Endothelial cell of umbilical vein (primary cell): ENCODE measurements around the gene PLEKHA3. TPM values are rescaled to one million over a fixed set of nuclear protein-coding genes. Genes with fewer than 3 reads are reported as not detected.

ENCODE experiments used
- BruUV-seq: library from RNA; stranded (reverse); fragments of 400-500 nt; replicated peaks from 2 replicates; lab custom pipeline; 2021; lab: Mats Ljungman, UMichigan
- CTCF ChIA-PET: fragments of 300-600, 350-600 bp; sonication (Branson Sonifier 250); formaldehyde crosslinking; loops from one replicate; lab custom pipeline; 2021; ENCODE audit warnings: antibody characterized with exemption, inconsistent platforms; lab: Charles Lee
- POLR2A ChIA-PET: fragments of 300-600, 350-600 bp; sonication (Branson Sonifier 250); formaldehyde crosslinking; loops from one replicate; lab custom pipeline; 2021; ENCODE audit warnings: antibody characterized with exemption, inconsistent platforms; lab: Charles Lee
- DNase-seq: peaks from one replicate; pipeline ENCODE4 v3.0.0-alpha.2; 2011; ENCODE audit warnings: low read depth, low spot score
- FAIRE-seq: peaks from 2 replicates; lab custom pipeline; 2011; peaks lifted over from hg19 to GRCh38; lab: Jason Lieb, UNC
- H2AFZ ChIP-seq: 2 replicates; pipeline ENCODE4 v1.6.0; 2012; ENCODE audit warnings: low read depth, low read length, control low read depth, inconsistent platforms
- H3K27ac ChIP-seq: 2 replicates; pipeline ENCODE4 v1.5.1; 2011; ENCODE audit warnings: low read depth, mild to moderate bottlenecking, control low read depth, low read length, moderate library complexity; ENCODE audit not compliant: insufficient read depth
- H3K27me3 ChIP-seq, 2 experiments: 2 replicates each; pipeline versions ENCODE4 v1.6.0 to v1.6.1; 2011; ENCODE audit warnings: low read length in 2 of 2, mixed read lengths in 1 of 2; ENCODE audit not compliant: control insufficient read depth in 2 of 2, insufficient read depth in 2 of 2
- H3K36me3 ChIP-seq, 2 experiments: 2 replicates in 1 of 2; 3 replicates in 1 of 2; pipeline ENCODE4 v1.5.1; 2011; ENCODE audit warnings: low read length in 2 of 2, mild to moderate bottlenecking in 1 of 2, moderate library complexity in 1 of 2; ENCODE audit not compliant: control insufficient read depth in 2 of 2, insufficient read depth in 2 of 2; ENCODE audit errors: extremely low read depth in 1 of 2
- H3K4me1 ChIP-seq: 3 replicates; pipeline ENCODE4 v1.5.1; 2011; ENCODE audit warnings: mild to moderate bottlenecking, low read length; ENCODE audit not compliant: control insufficient read depth, insufficient read depth; ENCODE audit errors: extremely low read depth
- H3K4me2 ChIP-seq: 2 replicates; pipeline ENCODE4 v1.6.1; 2011; ENCODE audit warnings: low read length, control low read depth, mixed read lengths; ENCODE audit not compliant: insufficient read depth
- H3K4me3 ChIP-seq, 3 experiments: fragments of 200-600 bp in 1 of 3; sonication (generic), shearing (Covaris generic) in 1 of 3; replicated peaks in 1 of 3; 2 replicates each; pipeline ENCODE4 v1.5.1; 2011 to 2016; ENCODE audit warnings: control low read depth in 3 of 3, low read length in 3 of 3, mild to moderate bottlenecking in 2 of 3, inconsistent platforms in 1 of 3, low read depth in 1 of 3, moderate library complexity in 1 of 3; ENCODE audit not compliant: insufficient read depth in 1 of 3
- H3K79me2 ChIP-seq: 2 replicates; pipeline ENCODE4 v1.6.0; 2012; ENCODE audit warnings: low read length, inconsistent platforms; ENCODE audit not compliant: control insufficient read depth, insufficient read depth
- H3K9ac ChIP-seq: replicated peaks from 2 replicates; pipeline ENCODE3; 2011; ENCODE audit warnings: low read length, control low read depth; ENCODE audit not compliant: insufficient read depth; ENCODE audit errors: extremely low read depth
- H3K9me1 ChIP-seq: replicated peaks from 3 replicates; pipeline ENCODE4 v1.6.0; 2011; ENCODE audit warnings: mild to moderate bottlenecking, low read length; ENCODE audit not compliant: control insufficient read depth, insufficient read depth; ENCODE audit errors: extremely low read depth
- H3K9me3 ChIP-seq: replicated peaks from 2 replicates; pipeline ENCODE4 v1.5.1; 2012; ENCODE audit warnings: low read length, inconsistent platforms; ENCODE audit not compliant: control insufficient read depth, insufficient read depth
- H4K20me1 ChIP-seq: replicated peaks from 2 replicates; pipeline ENCODE3; 2011; ENCODE audit warnings: mild to moderate bottlenecking, low read length; ENCODE audit not compliant: control insufficient read depth, insufficient read depth; ENCODE audit errors: extremely low read depth
- CTCF ChIP-seq, 2 donors: IDR thresholded peaks; 1 replicate in 1 of 2; 2 replicates in 1 of 2; pipeline ENCODE4 v1.5.1; 2011; ENCODE audit warnings: low read length in 2 of 2, mild to moderate bottlenecking in 2 of 2, moderate library complexity in 2 of 2, control low read depth in 1 of 2, inconsistent platforms in 1 of 2, low read depth in 1 of 2; ENCODE audit not compliant: insufficient read depth in 1 of 2; ENCODE audit errors: extremely low read depth in 1 of 2
- EZH2 ChIP-seq: IDR thresholded peaks from 2 replicates; pipeline ENCODE4 v1.6.1; 2012; ENCODE audit warnings: borderline replicate concordance, low read depth, mild to moderate bottlenecking, moderate library complexity, low read length, inconsistent platforms; ENCODE audit not compliant: severe bottlenecking
- FOS ChIP-seq: IDR thresholded peaks from 2 replicates; pipeline ENCODE4 v1.6.1; 2011; ENCODE audit warnings: mild to moderate bottlenecking, low read length, moderate library complexity, borderline replicate concordance; ENCODE audit not compliant: insufficient read depth
- GATA2 ChIP-seq: IDR thresholded peaks from 2 replicates; pipeline ENCODE4 v1.7.0; 2011; ENCODE audit warnings: low read depth, mild to moderate bottlenecking, moderate library complexity, mixed read lengths, low read length; ENCODE audit not compliant: insufficient read length, insufficient read depth
- JUN ChIP-seq: IDR thresholded peaks from 2 replicates; pipeline ENCODE4 v1.6.1; 2011; ENCODE audit warnings: borderline replicate concordance, low read depth; ENCODE audit not compliant: insufficient read length, insufficient read depth
- MAX ChIP-seq: IDR thresholded peaks from 2 replicates; pipeline ENCODE4 v1.6.1; 2011; ENCODE audit not compliant: insufficient read depth, insufficient read length
- MYC ChIP-seq: IDR thresholded peaks from one replicate; pipeline ENCODE4 v1.6.1; 2011; ENCODE audit warnings: mild to moderate bottlenecking, low read depth, low read length
- POLR2A ChIP-seq: IDR thresholded peaks from 2 replicates; pipeline ENCODE4 v1.6.1; 2012; ENCODE audit warnings: low read depth, mild to moderate bottlenecking, control low read depth, low read length
- POLR2AphosphoS5 ChIP-seq: IDR thresholded peaks from 2 replicates; pipeline ENCODE4 v1.6.1; 2012; ENCODE audit warnings: low read depth, mild to moderate bottlenecking, control low read depth, low read length, moderate library complexity; ENCODE audit not compliant: insufficient read depth
- dilution Hi-C: fragments of 300-500 bp; cut with MboI; formaldehyde crosslinking; loops from one replicate; pipeline ENCODE4 v1.15.0; 2019; ENCODE audit warnings: low sequenced_read_pairs; ENCODE audit not compliant: extremely low pct_ligation_motif_present
- intact Hi-C: fragments of 100-400 bp; cut with micrococcal nuclease; formaldehyde crosslinking; loops from one replicate; pipeline ENCODE4 v1.10.0; 2022
- polyA plus RNA-seq, 4 experiments: library from polyadenylated mRNA; depleted of rRNA in 3 of 4; stranded (reverse) in 3 of 4; unstranded in 1 of 4; fragments of >200 nt; gene quantifications; 2 replicates each; pipeline versions ENCODE4 v1.2.1 to v1.2.3, GENCODE V29; 2011 to 2012; ENCODE audit warnings: missing spikeins in 1 of 4
- total RNA-seq: library from RNA; stranded (reverse); gene quantifications from 2 replicates; pipeline ENCODE4 v1.2.3, GENCODE V29; 2021

Gene PLEKHA3
- total and polyA plus RNA-seq, 2 donors (not counting 3 experiments of a cell fraction or from before 2014, with no cell fraction given), result 4.1 to 24.6 TPM

- H3K9me3 ChIP-seq, result no peaks in the 10 kb centered on the region
- no peak overlapping the region for H2AFZ ChIP-seq
- CTCF ChIA-PET, result no interaction called here
- H3K9me1 ChIP-seq, result no peaks in the 10 kb centered on the region
- H3K4me2 ChIP-seq, result no peak overlapping the region
- peaks cover 67% of the 10 kb centered on the region for H3K79me2 ChIP-seq
- H4K20me1 ChIP-seq, result no peaks in the 10 kb centered on the region
- POLR2A ChIA-PET, result no interaction called here
- peaks cover 0 to 2% of the 10 kb centered on the region in 2 experiments for H3K36me3 ChIP-seq
- intact Hi-C loops (loop anchor here (10.0 kb wide), 1 partner anchor 339 kb away; no protein-coding TSS in a partner anchor), dilution Hi-C loops (no loop called here)
- no TSS peak for BruUV-seq
- H3K4me1 ChIP-seq, result peaks cover 22% of the 10 kb centered on the region
- DNase-seq, result no peak
- H3K9ac ChIP-seq, result no peak overlapping the region
- no peak overlapping the region for H3K4me3 ChIP-seq
- TF ChIP-seq EZH2 (no peak), POLR2AphosphoS5 (no peak), JUN (no peak), GATA2 (no peak), CTCF (IDR thresholded peaks at IDR 0.05; ENCODE audit: extremely low read depth in 1 of 2, insufficient read depth in 1 of 2, low read depth in 1 of 2, low read length in 2 of 2) (no peak), POLR2A (no peak), MYC (no peak), FOS (no peak), MAX (no peak)
- no peak for FAIRE-seq
- H3K27ac ChIP-seq, result no peak overlapping the region
- H3K27me3 ChIP-seq, result no peaks in the 10 kb centered on the region
Measured at GRCh38 chr2:178485356-178485755, 5.1 kb downstream of the PLEKHA3 start.
